GM18870 (cell line): ENCODE measurements around the gene ARFIP1.
"Not testable (repeated sequence)": the region's sequence is repeated elsewhere in the genome, so short reads cannot be mapped to it uniquely, and the experiment has no call there.

Source experiments
- ATAC-seq: cut with Tn5 transposase; IDR thresholded peaks from one replicate; pipeline ENCODE4 v1.9.1; 2021; ENCODE audit warnings: moderate library complexity; ENCODE audit not compliant: unreplicated experiment

Gene ARFIP1

GRCh38 chr4:152779513-152780266 lies at the start of gene ARFIP1, which contains the start of gene TIGD4:
ARFIP1 (plus strand) TSS chr4:152779954; CDS start chr4:152829634, 49,680 bp downstream.
TIGD4 (minus strand) TSS chr4:152779730; CDS start chr4:152771004, 8,726 bp downstream.
- ATAC-seq: peak; percentile 95

GRCh38 chr4:152731997-152732396 lies 47.8 kb upstream of the ARFIP1 start:
- ATAC-seq: no peak

- no peak for ATAC-seq
These were observed 45.6 kb upstream of the ARFIP1 start for GRCh38 chr4:152734015-152734698.

GRCh38 chr4:152734699-152735050 lies 45.1 kb upstream of the ARFIP1 start:
- ATAC-seq: no peak

GRCh38 chr4:152735396-152735859 lies 44.3 kb upstream of the ARFIP1 start:
- ATAC-seq: no peak

- no peak for ATAC-seq
These were observed 43.8 kb upstream of the ARFIP1 start for GRCh38 chr4:152735906-152736305.

GRCh38 chr4:152738827-152739226 lies 40.9 kb upstream of the ARFIP1 start:
- ATAC-seq: no peak

GRCh38 chr4:152747444-152747843 lies 32.3 kb upstream of the ARFIP1 start:
- no peak for ATAC-seq

GRCh38 chr4:152748619-152749018 lies 31.1 kb upstream of the ARFIP1 start:
- no peak for ATAC-seq

GRCh38 chr4:152763796-152764195 lies 16.0 kb upstream of the ARFIP1 start:
- ATAC-seq: no peak

GRCh38 chr4:152765069-152765737 lies 14.6 kb upstream of the ARFIP1 start:
- not testable (repeated sequence) for ATAC-seq

GRCh38 chr4:152771741-152772533 lies 7.8 kb upstream of the ARFIP1 start:
- peak; percentile 81 for ATAC-seq

GRCh38 chr4:152773339-152773738 lies 6.4 kb upstream of the ARFIP1 start:
- ATAC-seq: no peak

GRCh38 chr4:152773953-152774352 lies 5.8 kb upstream of the ARFIP1 start:
- no peak for ATAC-seq

GRCh38 chr4:152776352-152776751 lies 3.4 kb upstream of the ARFIP1 start:
- no peak for ATAC-seq

- no peak for ATAC-seq
These were observed 2.3 kb upstream of the ARFIP1 start for GRCh38 chr4:152777488-152777887.

- no peak for ATAC-seq
These were observed 870 bp upstream of the ARFIP1 start for GRCh38 chr4:152778656-152779512.

GRCh38 chr4:152780267-152780778 lies 569 bp downstream of the ARFIP1 start:
- no peak for ATAC-seq

- ATAC-seq: no peak
These were observed 5.0 kb downstream of the ARFIP1 start for GRCh38 chr4:152784490-152785350.
